ENCODE results near the gene HRH3. TPM values are rescaled to one million over a fixed set of nuclear protein-coding genes. Genes with fewer than 3 reads are reported as not detected.

The HRH3 gene
- total RNA-seq (2014; rRNA removed; shearing (Covaris generic)): not detected in 2 replicates

DNA sequence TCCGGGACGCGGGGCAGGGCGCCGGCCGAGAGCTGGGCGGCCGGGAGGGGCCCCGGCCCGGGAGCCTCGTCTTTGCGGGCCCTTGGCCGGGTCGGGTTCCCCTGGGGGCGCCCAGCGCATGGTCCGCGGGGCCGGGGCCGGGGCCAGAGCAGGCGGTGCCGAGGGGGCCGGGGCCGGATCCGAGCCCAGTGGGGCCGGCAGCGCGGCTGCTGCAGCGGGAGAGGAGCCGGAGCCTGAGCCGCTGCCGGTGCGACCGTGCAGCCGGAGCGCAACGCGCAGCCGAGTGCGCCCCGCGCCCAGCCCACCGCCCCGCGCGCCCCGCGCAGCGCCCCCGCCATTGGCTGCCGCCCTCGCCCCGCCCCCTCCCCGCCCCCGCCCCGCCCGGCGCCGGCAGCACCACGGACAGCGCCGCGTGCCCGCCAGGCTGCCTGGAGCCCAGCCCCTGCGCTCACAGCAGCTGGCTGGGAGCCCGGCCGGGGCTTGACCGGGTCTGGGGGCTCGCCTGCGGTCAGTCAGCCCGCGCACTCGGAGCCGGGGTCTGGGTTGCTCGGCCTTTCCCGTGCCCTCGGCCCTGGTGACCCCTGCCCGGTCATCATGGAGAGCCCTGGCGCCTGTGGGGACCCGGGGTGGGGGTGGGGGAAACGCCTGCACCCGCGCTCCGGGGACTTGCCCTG is at the start of gene HRH3:
Gene HRH3, minus strand, starts transcription at position 287 of the 674 bp plus-strand sequence. CDS start 308 bp downstream, outside the sequence.
- no peak for DNase-seq (ENCODE audit: low spot score)

DNA sequence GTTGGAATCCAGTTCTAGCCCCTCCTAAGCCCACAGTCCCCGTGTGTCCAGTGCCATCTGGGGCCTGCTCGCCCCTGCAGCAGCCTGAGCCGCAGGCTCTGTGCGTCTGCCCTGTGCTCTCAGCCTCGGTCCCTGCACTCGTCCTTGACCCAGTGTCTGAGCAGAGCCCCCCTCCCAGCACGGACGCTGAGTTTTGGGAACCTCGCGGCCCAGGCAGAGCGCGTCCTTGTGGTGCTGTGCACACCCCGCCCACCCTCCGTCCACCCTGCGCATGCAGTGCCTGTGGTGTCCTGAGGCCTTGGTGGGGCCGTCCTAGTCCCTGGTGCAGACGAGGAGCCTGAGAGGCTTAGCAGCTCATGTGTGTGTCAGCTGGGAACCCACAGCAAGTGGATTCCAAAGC is 49.8 kb upstream of the HRH3 start:
- DNase-seq (ENCODE audit: low spot score): no peak

- no peak for DNase-seq (ENCODE audit: low spot score)
Observed at GRCh38 chr20:62269378-62269777, 49.3 kb upstream of the HRH3 start.

DNA sequence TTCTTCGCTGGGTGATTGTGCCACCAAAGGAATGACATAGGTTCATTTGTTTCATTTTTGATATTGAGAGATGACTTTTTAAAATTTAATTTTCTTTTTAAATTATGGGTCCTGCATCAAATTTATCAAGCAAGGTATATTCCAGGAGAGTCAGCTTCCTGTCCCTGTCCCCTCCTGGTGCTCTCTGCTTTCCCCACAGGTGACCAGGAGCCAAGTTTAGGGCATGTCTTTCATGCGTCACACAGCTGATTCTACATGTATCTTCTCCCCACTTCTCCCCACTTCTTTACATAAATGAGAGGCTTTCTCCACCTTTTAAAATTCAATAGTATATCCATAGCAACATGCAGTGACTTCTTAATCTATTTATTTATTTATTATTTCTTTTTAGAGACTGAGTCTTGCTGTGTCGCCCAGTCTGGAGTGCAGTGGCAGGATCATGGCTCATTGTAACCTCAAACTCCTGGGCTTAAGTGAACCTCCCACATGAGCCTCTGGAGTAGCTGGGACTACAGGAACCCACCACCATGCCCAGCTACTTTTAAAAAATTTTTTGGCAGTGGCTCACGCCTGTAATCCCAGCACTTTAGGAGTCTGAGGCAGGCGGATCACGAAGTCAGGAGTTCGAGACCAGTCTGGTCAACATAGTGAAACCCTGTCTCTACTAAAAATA is 48.3 kb upstream of the HRH3 start:
- DNase-seq (ENCODE audit: low spot score): no peak

GRCh38 chr20:62267543-62267942 is 47.5 kb upstream of the HRH3 start:
- no peak for DNase-seq (ENCODE audit: low spot score)

- no peak for DNase-seq (ENCODE audit: low spot score)
Observed at GRCh38 chr20:62266851-62267250, 46.8 kb upstream of the HRH3 start.

DNA sequence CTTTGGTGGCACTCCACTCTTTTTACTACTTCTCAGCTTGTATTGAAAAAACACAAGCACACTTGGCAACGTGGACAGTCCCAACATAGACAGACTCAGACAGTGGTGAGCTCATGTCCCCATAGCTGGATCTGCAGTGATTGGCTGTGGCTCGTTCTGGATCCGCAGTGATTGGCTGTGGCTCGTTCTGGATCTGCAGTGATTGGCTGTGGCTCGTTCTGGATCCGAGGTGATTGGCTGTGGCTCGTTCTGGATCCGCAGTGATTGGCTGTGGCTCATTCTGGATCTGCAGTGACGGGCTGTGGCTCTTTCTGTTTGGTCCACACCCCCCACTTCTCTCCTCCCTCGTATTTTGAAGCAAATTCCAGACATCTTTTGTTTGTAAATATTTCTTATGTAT is 46.3 kb upstream of the HRH3 start:
- DNase-seq (ENCODE audit: low spot score): no peak

DNA sequence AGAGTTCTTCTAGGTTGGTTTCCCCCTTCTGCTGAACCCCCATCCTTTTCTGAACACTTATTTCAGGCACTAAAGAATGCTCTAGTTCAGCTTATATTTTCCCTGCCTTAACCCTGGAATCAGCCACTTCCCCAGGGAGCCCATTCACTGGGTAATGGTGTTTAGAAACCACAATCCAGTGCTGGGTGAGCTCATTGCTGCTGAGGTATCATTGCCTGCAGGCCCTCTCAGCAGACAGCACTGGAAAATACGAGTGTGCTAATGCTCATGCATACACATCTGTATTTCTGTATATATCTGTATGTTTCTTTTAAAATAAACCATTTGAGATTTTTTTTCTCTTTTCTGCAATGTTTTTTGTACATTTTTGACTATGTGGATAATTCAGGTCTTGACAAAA is 45.3 kb upstream of the HRH3 start:
- no peak for DNase-seq (ENCODE audit: low spot score)

DNA sequence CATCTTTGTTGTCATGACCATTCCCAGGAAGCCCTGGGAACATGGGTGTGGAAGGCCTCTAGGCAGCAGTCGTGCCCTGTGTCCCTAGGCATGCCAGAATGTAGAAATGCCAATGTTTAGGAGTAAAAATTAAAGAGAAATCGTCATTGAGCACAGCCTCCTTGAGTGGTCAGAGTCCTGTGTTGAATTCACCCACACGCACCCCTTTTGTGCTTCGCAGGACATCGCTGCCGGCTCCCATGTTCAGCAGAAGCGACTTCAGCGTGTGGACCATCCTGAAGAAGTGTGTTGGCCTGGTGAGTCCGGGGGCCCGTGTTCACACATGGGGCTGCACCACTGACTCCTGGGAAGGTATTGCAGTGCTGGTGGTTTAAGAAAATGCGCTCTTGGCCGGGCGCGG is 43.3 kb upstream of the HRH3 start:
- no peak for DNase-seq (ENCODE audit: low spot score)

- DNase-seq (ENCODE audit: low spot score): no peak
Observed at GRCh38 chr20:62262064-62262463, 42.0 kb upstream of the HRH3 start.

DNA sequence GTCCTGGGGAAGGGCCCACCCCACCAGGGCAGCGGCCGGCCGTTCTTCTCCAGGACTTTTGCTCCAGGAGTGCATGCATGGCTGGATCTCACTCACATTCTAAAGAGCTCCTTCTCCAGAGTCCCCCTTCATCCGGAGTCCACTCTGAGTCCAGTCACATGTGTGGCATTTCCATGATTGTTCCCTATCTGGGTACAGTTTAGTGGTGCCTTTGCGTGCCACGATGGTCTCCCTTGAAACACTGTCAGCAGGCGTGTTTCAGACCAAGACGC is 39.2 kb upstream of the HRH3 start:
- DNase-seq (ENCODE audit: low spot score): no peak

GRCh38 chr20:62258499-62259293 is 38.6 kb upstream of the HRH3 start:
- DNase-seq (ENCODE audit: low spot score): peak; percentile 69

- no peak for DNase-seq (ENCODE audit: low spot score)
Observed at GRCh38 chr20:62255976-62256375, 35.9 kb upstream of the HRH3 start.

DNA sequence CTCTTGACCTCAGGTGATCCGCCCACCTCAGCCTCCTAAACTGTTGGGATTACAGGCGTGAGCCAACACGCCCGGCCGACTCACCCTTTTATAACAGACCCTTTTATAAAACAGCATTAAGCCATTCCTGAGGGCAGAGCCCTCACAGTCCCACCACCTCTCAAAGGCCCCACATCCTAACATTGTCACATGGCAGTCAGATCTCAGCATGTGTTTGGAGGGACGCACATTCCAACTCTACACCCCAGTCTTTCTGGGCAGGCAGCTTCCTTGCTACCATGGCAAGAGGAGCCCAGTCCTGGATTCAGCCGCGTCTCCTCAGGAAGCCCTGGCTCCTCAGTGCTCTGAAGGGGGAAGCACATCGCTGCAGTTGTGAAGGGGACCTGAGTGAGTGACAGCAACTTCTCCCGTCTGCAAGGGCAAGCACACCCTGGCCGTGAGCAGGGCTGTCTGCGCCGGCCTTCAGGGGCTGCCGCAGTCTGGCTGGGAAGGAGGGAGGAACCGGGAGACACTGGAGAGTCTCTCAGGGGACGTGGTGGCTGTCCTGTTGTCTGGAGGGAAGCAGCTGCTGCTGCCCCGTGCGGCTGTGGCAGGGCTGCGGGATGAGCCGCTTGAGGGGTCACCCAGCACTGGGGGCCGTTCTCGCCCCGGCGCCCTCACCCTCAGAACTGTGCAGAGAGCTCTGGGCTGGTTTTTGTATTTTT is 34.1 kb upstream of the HRH3 start:
- no peak for DNase-seq (ENCODE audit: low spot score)

DNA sequence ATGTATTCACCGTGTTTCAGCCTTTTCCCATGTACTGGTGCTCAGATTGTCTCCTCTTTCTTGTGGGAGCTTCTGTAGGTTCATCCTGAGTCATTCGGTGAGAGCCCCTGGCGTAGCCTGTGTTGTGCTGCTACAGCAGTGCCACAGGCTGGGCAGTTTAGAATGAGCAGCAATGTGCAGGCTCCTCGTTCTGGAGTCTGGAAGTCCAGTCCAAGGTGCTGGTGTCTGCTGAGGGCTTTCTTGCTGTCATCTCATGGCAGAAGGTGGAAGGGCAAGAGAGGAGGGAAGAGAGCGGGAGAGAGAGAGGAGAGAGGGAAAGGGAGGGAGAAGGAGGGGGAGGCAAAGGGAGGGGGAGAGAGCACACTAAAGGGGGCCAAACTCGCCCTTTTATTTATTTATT is 33.3 kb upstream of the HRH3 start:
- no peak for DNase-seq (ENCODE audit: low spot score)

GRCh38 chr20:62252342-62252966 is 32.4 kb upstream of the HRH3 start:
- peak; percentile 38 for DNase-seq (ENCODE audit: low spot score)

DNA sequence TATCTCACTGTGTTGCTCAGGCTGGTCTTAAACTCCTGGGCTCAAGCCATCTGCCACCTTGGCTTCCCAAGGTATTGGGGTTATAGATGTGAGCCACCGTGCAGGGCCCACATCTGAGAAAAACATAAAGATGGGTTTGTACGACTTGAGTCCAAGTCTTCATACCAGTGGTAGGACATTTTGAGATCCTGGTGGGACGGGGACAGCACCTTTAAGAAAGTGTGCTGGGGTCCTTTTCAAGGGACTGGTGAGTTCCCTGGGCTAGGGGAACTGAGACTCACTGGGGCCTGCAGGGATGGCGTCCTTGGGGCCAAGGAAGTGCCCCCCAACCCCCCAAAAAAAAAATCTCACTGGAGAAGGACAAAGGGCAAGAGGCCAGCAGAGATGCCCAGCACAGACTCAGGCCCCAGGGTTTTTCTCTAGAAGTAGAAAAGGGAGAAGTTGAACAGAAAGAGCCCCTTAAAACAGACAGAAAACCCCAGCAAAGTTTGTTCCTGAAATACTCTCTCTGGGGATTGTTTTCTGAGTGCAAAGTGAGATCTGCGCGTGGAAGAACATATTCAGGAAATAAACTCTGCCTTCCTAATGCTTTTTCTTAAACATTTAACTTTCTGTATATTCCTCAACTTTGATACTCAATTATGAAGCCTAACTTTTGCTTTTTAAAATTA is 28.9 kb upstream of the HRH3 start:
- no peak for DNase-seq (ENCODE audit: low spot score)

GRCh38 chr20:62246872-62247652 is 27.0 kb upstream of the HRH3 start:
- DNase-seq (ENCODE audit: low spot score): no peak

DNA sequence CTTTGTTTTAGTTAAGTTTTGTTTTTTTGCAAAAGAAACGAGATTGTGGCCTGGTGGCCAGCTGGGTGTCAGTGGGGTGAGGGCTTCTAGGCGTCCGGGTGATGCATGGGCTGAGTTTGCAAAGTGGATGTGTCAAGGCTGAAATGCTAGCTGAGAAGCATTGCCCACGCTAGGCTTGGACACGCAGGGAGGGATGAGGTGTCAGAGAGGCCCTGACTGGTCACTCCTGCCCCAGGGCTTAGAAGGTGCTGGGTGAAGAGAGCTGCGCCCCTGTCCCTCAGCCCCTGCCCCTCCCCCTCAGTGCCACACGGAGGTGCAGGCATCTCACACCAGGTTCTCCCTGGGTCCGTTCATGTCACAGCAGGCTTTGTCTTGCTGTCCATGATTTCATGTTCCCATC is 26.4 kb upstream of the HRH3 start:
- DNase-seq (ENCODE audit: low spot score): no peak

DNA sequence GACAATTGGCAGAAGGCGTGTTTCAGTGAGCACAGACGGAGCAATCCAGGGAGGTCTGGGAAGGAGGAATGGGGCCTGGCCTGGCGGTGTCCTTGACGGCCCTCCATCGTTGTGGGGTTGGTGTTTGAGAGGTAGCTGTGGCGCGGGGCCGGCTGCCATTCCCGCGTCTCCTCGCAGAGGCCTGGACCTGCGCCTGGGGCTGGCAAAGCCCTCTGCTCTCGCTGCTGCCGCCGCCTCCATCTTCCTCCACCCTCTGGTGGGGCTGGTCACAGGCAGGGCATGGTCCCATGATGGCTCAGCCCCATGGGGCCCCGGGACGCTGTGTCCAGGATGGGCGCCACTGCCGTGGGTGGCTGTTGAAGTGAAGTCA is 25.8 kb upstream of the HRH3 start:
- DNase-seq (ENCODE audit: low spot score): no peak

DNA sequence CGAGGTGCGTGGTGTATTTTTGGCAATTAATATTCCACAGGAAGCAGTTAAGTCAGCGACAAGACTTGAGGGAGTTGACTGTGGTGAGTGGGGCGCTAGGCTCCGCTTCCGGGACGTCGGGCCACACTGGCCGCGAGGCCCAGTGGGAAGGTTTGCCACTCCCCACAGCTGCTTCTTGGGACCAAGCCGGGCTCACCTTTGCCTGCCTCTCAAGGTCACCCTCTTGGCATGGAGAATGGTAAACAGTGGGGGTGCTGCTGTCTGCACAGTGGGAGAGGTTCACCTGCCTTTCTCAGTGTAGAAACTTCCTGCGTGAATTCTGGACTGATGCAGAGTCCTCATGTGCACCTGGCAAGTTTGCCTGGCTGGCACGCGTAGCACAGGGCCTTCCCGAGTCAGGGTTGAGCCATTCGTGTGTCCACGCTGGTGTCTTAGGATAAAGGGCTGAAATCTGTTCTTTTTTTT is 24.6 kb upstream of the HRH3 start:
- no peak for DNase-seq (ENCODE audit: low spot score)
